Skeletal muscle cell (primary cell): ENCODE measurements around the gene MRPS26.
"Not testable (repeated sequence)": the region's sequence is repeated elsewhere in the genome, so short reads cannot be mapped to it uniquely, and the experiment has no call there.

Experiments
- DNase-seq: peaks from one replicate; pipeline ENCODE4 v3.0.0-alpha.2; 2010; ENCODE audit warnings: low read depth
- H3K4me3 ChIP-seq: 2 replicates; pipeline ENCODE4 v1.5.1; 2011; ENCODE audit warnings: low read depth, mild to moderate bottlenecking, control low read depth, low read length, moderate library complexity

Gene MRPS26

DNA sequence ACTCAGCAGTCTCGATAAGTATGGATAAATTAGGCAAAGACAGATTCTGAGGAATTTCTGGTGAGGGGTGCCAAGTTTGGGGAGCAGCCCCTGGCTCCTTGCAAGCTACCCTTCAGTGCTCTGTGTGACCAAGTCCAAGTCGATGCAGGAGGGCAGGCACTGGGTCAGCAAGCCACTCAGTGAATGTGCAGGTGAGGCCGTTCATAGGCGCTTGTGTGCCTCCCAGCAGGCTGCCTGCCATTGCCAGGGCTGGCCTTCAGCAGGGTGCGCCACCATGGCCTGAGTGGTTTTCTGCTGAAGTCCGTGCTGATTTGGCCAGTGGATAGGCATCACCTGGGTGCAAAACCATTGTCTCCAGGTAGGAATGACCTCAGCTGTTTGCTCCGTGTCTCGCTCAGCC, 5.8 kb upstream of the MRPS26 start:
- no peak for DNase-seq
- H3K4me3 ChIP-seq = no peak overlapping the region

DNA sequence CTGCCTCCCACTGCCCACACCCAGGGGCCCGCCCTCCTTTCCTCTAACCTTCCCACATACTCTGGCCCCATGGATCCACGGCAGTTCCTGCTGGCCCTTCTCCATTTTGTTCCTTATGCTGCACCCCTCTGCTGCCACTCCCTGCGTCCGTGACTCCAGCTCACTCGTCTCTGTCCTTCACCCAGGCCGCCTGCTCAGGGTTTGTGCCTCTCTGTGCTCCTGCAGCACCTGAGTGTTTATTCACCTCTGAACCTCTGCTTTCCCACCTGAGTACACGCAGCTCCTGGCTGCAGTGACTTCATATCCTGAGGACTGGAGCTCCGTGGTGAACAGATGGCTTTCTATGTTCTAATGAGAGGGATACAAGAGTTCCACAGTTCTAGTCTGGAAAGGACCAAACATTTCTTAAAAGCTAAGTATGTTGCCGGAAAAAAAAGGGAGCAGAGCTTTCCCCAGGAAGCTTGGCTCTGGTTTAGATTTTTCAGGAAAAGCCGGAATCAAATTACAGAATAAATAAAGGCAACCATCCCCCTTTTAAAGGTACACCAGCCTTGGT, 3.9 kb upstream of the MRPS26 start:
- DNase-seq = no peak
- H3K4me3 ChIP-seq = peak overlapping the region; percentile 5

DNA sequence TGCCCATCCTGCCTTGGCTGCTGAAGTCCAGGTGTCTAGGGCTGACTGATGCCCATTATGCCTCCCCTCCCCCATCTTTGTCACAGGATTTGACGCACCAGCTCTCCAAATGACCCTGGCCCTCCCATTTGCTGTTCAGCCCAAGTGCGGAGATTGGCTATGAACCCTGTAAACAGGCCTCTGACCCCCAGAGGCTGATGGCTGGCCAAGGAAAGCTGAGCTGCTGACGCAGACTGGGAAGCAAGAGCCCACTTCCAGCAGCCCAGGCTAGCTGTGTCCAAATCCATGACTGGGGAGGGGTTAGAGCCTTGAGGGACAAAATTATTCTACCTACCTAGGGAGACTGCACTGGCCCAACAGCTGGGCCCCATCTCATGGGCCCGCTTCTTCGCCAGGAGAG, 3.2 kb upstream of the MRPS26 start:
- H3K4me3 ChIP-seq = no peak overlapping the region
- DNase-seq = no peak

DNA sequence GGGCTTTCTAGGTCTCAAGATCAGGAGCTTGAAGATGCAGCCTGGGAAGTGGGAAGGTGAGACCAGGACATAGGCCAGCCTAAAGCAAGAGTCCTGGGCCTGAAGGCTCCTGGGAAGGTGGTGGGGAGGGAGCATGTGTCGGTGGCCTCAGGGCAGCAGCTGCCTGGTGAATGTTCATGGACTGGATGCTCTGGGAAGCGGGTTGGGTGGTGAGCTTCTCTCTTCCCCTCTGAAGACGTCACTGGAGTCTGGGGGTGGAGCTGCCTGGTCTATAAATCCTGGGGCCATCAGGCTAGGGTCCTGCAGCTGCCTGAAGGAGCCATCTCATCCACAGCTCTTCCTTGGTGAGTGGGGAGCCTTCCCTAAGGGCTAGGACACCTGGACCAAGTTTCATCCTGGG, 2.5 kb upstream of the MRPS26 start, which contains the start of gene GNRH2:
Gene GNRH2, plus strand, starts transcription at position 301 of the 400 bp plus-strand sequence. CDS start 793 bp downstream, outside the sequence.
- H3K4me3 ChIP-seq = no peak within 1 kb of the TSS
- DNase-seq = no peak

DNA sequence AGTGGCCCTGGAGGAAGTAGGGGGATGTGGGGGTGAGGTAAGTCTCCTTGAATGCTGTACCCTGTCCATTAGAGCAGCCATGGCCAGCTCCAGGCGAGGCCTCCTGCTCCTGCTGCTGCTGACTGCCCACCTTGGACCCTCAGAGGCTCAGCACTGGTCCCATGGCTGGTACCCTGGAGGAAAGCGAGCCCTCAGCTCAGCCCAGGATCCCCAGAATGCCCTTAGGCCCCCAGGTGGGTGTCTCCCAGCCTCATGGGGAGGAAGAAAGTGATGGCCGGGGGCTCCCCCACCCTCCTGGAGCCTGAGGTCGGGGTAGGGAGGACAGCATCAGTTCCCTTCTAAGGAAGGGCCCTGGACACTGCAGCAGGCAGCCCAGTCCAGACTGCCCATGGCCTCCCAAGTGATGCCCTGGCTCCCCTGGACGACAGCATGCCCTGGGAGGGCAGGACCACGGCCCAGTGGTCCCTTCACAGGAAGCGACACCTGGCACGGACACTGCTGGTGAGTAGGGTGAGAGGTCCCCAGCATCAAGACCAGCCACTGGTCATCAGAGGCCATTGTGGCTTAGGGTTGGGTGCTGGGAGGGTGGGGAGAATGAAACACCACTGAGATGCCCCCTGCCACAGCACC, 1.4 kb upstream of the MRPS26 start:
- no peak for DNase-seq
- no peak overlapping the region for H3K4me3 ChIP-seq

DNA sequence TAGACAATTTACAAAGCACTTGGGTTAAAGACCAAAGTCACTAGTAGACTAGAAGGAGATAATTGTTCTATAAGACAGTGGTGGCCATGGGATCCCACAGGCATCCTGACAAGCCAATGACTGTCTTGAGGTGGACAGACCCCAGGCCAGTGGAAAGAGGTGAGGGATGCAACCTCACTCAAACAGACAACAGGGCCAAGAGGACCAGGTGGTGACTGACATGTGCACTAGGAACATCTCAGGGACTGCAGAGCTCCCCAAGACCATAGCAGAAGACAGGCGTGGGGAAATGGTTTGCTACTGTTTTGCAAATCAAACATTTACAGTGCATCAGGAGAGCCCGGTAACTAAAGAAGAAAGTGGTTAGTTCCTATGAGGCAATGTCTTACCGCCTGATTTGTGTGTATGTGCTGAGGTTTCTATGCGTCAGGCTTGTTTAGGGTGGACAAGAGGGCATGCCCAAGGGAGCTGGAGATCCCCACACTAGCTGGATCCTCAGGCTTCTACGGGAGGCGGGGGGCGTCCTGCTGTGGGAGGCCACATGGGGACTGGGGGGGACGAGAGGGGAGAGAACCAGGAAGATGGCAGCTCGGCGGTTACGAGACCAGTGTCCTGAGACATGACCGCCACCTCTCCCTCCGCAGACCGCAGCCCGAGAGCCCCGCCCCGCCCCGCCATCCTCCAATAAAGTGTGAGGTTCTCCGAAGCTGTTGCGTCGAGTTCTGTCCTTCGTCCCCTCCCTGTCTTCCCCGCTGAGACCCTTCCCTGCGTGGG, 623 bp upstream of the MRPS26 start:
- H3K4me3 ChIP-seq = peak overlapping the region; percentile 82
- DNase-seq = peak; percentile 71

DNA sequence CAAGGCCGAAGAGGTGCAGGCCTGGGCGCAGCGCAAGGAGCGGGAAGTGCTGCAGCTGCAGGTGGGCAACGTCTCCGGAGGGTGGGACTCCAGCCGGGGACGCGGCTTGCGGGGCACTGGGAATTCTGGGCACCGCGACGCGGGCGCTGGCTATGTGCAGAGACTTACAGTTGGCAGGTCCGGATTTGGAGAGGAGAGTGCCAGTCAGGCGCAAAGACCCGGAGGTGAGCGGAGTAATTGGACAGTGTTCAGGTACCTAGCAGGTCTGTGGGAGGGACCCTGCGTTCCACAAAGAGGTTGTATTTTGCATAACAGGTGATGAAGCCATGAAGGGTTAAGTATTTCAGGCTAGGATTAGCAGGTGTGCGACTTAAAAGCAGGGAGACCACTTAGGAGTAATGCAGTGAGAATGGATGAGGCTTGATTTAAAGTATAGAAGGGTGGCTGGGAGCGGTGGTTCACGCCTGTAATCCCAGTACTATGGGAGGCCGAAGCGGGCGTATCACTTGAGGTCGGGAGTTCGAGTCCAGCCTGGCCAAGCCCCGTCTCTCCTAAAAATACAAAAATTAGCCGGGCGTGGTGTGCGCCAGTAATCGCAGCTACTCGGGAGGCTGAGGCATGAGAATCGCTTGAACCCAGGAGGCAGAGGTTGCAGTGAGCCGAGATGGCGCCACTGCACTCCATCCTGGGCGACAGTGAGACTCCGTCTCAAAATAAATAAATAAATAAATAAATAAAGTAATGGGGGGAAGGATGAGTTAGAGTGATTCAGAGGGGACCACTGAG, 1.0 kb downstream of the MRPS26 start:
- peak overlapping the region; percentile 82 for H3K4me3 ChIP-seq
- no peak for DNase-seq

DNA sequence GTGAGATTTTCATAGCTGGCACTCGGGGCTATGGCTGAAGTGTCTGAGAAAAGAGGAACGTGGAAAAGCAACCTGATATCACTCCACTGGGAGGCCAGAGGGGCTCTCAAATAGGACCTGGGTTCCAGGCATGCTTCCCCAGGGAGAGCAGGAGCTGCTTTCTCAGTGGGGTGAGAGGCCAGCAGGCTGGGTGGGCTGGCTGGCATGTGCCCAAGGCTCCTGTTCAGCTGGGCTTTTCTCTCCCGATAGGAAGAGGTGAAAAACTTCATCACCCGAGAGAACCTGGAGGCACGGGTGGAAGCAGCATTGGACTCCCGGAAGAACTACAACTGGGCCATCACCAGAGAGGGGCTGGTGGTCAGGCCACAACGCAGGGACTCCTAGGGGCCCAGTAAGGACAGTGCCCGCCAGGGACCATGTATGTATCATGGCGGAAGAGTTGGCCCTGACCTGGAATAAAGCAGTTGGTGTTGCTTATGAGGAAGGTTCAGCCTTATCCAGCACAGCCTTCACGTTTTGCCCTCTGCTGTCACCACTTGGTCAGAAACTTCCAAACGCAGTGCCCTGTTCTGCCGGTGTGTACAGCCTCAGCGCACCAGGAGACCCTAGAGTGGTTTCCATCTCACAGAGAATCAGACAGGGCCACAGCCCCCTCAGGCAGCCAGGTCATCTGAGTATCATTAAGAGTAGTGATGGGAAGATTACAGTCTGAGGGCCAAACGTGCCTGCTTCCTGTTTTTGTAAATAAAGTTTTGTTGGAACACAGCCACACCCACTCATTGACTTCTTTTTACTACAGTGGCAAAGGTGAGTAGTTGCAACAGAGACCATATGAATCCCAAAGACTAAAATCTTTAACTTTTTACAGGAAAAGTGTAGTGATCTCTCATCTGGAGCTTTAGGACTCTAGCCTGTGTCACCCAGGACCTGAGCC, 1.9 kb downstream of the MRPS26 start:
- H3K4me3 ChIP-seq = no peak overlapping the region
- DNase-seq = no peak

DNA sequence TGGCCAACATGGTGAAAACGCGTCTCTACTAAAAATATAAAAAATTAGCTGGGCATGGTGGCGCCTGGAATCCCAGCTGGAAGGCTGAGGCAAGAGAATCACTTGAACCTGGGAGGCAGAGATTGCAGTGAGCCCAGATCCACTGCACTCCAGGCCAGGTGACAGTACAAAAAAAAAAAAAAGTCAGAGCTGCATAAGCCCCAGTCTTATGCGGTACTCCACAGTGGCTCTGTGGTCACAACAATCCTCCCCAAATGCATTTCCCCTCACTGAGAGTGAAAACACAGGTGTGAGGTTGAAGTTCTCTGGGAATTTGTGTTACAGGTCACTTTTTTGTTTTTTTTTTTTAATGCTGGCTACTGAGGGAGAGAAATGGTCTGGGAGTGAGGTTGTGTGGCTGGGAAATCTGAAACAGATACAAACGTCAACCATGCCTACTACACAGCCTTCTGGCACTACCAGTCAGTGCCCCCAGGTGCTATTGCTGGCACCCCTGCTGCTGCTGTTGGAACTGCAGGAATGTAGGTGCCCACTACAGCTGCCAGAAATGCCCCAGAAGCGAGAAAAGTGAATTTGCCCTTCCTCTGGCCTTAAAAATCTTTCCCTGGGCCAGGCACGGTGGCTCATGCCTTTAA, 5.7 kb downstream of the MRPS26 start:
- H3K4me3 ChIP-seq = no peak overlapping the region
- DNase-seq = no peak

DNA sequence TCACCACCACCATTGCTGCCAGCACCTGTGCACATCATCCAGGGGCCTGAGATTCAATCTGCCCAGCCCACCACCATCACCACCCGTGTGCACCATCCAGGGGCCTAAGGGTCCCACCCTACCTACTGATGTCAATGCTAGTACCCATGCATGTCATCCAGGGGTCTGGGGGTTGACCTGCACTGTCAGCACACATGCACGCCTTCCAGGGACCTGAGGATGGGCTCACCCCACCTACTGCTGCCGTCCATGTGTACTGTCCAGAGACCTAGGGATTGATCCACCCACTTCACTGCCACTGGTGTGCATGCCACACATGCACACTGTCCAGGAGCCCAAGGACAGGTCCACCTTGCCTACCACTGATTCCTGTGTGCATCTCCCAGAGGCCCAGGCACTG, 13.6 kb downstream of the MRPS26 start:
- no peak overlapping the region for H3K4me3 ChIP-seq
- no peak for DNase-seq

DNA sequence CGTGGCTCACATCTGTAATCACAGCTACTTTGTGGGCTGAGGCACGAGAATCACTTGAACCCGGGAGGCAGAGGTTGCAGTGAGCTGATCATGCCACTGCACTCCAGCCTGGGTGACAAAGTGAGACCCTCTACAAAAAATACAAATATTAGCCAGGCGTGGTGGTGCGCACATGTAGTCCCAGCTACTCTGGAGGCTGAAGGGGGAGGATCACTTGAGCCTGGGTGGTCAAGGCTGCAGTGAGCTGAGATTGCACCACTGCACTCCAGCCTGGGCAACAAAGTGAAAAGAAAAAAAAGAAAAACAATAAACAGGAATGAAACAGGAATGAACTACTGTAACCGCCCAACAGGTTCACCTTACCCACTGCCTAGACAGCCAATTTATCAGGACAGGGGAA, 18.3 kb downstream of the MRPS26 start:
- DNase-seq, H3K4me3 ChIP-seq: not testable (repeated sequence)

DNA sequence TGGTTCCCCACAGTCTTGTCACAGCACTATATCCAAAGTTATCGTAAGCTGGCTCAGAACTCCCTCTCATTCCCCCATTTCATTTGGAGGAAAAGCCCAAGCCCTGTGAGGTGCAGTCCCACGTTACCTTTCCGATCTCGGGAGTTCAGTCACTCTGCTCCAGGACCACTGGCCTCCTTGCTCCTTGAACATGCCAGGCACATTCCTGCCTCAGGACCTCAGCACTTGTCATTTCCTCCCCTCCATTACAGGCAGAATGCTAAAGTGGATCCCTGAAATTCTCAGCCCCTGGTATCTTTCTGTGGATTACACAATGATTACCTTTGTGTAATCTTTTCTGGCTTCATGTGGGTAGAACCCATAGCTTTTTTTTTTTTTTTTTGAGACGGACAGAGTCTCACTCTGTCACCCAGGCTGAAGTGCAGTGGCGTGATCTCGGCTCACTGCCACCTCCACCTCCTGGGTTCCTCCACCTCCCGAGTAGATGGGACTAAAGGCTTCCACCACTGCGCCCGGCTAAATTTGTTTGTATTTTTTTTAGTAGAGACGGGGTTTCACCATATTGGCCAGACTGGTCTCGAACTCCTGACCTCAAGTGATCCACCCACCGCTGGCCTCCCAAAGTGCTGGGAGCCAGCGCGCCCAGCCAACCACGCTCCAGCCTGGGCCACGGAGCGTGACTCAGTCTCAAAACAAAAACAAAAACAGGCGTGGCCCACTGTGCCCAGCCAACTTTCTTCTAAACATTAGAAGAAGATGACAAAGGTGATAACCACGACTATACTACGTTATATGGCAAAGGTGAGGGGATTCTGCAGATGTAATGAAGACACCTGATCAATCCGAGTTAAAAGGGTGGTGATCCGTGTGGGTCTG, 21.5 kb downstream of the MRPS26 start:
- no peak for DNase-seq

DNA sequence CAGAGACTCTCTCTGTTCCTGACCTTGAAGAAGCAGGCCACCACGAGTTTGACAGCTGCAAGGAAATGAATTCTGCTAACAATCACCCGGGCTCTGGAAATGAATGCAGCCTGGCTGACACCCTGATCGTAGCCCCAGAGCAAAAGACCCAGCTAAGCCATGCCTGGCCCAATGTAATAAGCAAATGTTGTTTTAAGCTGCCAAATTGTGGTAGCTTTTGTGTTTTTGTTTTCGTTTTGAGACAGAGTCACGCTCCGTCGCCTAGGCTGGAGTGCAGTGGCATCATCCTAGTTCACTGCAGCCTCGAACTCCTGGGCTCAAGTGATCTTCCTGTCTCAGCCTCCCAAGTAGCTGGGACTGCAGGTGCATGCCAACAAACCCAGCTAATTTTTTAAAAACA, 22.2 kb downstream of the MRPS26 start:
- no peak overlapping the region for H3K4me3 ChIP-seq
- no peak for DNase-seq

More for the DNA sequence above, 21.5 kb downstream of the MRPS26 start:
- no peak overlapping the region for H3K4me3 ChIP-seq

DNA sequence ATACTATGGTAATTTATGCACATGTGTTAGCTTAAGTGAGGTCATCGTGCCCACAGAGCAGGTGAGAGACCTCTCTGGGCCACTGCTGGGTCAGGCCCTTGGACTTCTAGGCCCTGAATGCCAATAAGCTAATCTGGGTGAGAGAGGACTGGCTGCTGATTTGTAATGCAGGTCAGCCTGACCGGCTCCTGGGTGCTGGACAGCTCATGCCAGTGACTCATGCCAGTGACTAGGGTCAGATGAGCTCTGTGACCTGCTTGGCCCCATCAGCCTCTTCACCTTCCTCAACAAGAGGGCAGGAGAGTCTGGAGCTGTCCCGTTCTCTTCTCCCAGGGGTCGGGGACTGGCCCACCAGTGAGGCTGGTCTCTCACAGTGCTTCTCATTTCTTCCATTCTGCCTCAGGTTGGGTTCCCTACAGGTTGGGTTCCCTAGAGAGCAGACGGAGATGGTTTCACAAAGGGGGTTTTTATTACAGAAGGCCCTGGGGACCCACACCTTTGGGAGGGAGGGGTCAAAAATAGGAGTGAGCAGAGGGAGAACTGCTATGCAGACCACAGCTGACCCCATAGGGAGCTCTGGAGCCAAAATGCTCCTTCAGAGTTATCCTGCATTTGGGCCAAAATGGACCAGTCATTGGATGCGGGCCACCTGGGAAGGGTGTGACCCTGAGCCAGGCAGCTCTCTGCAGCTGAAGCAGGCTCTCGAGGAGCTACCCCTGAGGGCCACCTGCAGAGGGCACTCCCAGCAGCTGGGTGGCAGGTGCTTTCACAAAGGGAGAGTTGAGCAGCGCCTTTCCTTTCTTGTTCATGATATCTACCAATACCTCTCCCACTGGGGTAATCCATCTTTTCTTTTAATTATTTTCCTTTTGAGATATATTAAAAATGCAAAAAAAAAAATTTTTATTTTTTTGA, 23.4 kb downstream of the MRPS26 start:
- DNase-seq = no peak
- no peak overlapping the region for H3K4me3 ChIP-seq

DNA sequence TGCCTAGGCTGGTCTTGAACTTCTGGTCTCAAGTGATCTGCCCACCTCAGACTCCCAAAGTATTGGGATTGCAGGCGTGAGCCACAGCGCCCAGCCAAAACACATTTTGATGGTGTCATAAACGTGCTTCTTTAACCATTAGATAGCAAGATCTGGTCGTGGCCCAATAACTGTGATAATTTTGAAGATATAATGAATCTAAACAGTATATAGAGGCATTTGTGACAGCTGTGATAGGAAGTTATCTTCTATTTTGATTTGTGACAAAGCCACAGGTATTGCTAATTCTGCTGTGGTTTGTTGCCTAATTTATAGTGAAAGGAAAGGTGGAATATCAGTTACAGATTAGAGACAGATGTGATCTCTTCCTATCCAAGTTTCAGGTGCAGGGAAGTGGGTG, 24.9 kb downstream of the MRPS26 start:
- no peak for DNase-seq
- H3K4me3 ChIP-seq = no peak overlapping the region

DNA sequence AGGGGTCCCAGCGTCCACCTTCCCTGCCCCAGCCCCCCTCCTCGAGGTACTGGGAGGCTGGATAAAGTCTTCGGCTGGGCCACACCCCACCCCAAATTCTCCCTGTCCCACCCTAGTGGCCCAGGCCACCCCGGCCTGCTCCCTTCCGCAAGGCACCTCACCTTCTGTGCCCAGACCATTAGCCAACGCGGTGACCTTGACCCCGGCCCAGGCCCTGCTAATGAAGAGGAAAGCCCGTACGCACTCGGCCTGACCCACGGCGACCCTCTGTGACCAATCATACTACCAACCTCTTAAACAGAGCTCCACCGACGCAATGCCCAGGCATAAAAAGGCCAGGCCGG, 25.4 kb downstream of the MRPS26 start:
- DNase-seq = no peak
- H3K4me3 ChIP-seq = peak overlapping the region; percentile 30
